ENCODE results near the gene CCDC30.
A peak's percentile ranks its signal among the peaks of the same experiment; 100 is the strongest.

The CCDC30 gene

DNA sequence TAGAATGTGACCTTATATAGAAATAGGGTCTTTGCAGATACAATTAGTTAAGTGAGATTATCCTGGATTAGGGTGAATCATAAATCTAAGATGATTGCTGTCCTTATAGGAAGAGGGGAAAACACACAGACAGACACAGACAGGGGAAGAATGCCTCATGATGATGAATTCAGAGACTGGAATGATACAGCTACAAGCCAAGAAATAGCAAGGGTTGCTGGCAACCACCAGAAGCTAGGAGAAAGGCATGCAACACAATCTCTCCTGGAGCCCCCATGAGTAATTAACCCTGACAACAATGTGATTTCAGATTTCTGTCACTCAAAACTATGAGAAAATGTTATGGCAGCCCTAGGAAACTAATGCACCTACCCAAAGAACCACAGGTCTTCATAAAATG, 176.0 kb downstream of the CCDC30 start:
- TF ChIP-seq, protein P1, sequence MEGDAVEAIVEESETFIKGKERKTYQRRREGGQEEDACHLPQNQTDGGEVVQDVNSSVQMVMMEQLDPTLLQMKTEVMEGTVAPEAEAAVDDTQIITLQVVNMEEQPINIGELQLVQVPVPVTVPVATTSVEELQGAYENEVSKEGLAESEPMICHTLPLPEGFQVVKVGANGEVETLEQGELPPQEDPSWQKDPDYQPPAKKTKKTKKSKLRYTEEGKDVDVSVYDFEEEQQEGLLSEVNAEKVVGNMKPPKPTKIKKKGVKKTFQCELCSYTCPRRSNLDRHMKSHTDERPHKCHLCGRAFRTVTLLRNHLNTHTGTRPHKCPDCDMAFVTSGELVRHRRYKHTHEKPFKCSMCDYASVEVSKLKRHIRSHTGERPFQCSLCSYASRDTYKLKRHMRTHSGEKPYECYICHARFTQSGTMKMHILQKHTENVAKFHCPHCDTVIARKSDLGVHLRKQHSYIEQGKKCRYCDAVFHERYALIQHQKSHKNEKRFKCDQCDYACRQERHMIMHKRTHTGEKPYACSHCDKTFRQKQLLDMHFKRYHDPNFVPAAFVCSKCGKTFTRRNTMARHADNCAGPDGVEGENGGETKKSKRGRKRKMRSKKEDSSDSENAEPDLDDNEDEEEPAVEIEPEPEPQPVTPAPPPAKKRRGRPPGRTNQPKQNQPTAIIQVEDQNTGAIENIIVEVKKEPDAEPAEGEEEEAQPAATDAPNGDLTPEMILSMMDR (conservative IDR thresholded peaks at IDR 0.05; ENCODE audit: low read depth, low read length): no peak
- H3K4me3 ChIP-seq (ENCODE audit: low read depth, low read length): no peak overlapping the region
- DNase-seq (ENCODE audit: low read depth): peak; percentile 24

DNA sequence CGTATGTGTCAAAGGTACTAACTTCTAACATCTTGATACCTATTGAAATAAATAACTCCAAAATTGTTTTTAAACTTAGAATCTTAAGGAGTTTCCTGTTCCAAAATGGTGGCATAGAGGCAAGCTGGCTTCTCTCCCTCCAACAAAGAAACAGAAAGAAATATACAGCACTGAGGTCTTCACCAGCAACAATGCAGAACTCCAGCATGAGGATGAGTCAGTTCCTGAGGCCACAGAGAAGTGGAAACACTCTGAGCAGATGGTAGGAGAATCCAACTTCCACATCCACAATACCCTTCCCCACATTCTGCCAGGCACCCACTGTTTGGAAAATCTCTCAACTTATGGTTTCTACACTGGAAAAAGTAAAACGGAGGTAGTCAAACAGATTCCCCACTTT, 183.0 kb downstream of the CCDC30 start:
- TF ChIP-seq, protein P1 (conservative IDR thresholded peaks at IDR 0.05; ENCODE audit: low read depth, low read length): no peak
- DNase-seq (ENCODE audit: low read depth): peak; percentile 22
- H3K4me3 ChIP-seq (ENCODE audit: low read depth, low read length): no peak overlapping the region

DNA sequence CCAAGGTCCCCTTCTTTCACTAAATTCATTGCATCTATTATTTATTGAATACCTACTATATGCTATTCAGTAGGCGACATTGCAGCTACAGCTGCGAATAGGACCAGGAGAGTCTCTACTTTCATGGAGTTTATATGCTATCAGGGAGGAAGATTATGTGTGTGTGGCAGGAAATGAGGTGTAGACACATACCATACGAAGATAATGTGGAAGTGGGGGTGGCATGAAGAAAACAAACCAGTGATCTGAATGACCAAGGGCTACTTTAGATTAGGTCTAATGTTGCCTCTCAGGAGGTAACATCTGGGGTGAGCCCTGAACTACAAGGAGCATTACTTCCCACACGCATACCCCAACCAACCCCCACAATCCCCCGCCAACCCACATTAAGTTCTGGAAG, 194.1 kb downstream of the CCDC30 start:
- H3K4me3 ChIP-seq (ENCODE audit: low read depth, low read length): no peak overlapping the region
- no peak for DNase-seq (ENCODE audit: low read depth)

DNA sequence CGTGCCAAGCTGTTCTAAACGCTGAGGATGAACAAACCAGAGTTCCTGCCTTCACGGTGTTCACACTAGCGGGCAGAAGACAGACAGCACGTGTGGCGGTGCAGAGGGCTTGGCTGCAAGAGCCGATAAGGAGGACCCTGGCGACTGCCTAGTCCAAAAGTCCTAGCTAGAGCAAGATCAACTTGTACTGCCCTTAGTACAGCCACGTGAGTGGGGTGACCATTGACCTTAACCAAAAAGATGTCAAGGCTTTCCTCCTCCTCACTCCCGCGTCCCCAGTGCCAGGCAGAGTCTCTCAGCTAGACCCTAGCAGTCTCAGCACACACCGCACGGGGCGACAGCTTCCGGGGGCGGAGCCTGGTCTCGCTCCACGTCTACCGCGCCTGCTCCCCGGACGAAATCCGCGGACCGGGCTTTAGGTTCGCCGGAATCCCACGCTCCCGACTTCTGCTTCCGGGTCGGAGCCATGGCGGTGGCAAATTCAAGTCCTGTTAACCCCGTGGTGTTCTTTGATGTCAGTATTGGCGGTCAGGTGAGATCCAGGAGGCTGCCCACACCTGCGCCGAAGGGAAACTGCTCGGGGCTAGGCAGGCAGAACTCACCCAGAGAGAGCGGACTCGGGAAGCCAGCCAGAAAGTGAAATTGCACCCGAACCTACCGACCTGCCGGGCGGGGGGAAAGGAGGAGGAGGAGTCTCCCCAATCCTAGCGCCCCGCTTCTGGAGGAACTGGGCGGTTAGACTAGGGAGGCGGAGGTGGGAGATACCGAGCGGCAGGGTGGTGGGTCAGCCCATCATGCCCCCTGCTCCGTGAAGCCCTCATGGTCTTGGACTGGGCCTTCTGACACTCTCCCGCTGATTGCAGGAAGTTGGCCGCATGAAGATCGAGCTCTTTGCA, 195.1 kb downstream of the CCDC30 start, which contains the start of gene PPIH:
TSS of gene PPIH (plus strand) at position 443 of the 896 bp plus-strand sequence. CDS start at position 467, 24 bp downstream.
- TF ChIP-seq, protein P1 (conservative IDR thresholded peaks at IDR 0.05; ENCODE audit: low read depth, low read length): peak; percentile 29

More for the DNA sequence above, 194.1 kb downstream of the CCDC30 start:
- TF ChIP-seq, protein P1 (conservative IDR thresholded peaks at IDR 0.05; ENCODE audit: low read depth, low read length): no peak

DNA sequence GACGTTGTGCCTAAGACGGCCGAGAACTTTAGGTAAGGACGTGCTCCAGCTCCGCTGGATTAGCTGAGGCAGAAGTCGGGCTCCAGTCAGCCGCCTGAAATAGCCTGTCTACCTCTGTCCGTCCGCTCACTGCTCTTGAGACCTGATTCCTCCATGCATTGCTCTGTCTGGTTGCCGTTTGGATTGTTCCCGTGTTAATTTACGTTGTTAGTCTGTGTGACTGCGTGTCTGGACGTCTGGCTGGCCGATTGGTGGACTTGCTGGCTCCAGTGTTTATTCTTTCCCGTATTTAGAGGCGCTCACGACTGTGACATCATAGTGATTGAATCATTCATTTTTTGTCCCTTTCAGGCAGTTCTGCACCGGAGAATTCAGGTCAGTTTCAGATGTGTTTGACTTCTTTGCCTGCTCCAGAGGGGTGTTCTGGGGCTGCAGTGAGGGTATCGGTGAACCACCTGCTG, 195.8 kb downstream of the CCDC30 start:
- TF ChIP-seq, protein P1 (conservative IDR thresholded peaks at IDR 0.05; ENCODE audit: low read depth, low read length): no peak
- peak; percentile 43 for DNase-seq (ENCODE audit: low read depth)
- peak overlapping the region; percentile 87 for H3K4me3 ChIP-seq (ENCODE audit: low read depth, low read length)

More for the DNA sequence above, 195.1 kb downstream of the CCDC30 start, which contains the start of gene PPIH:
- DNase-seq (ENCODE audit: low read depth): peak; percentile 93
- H3K4me3 ChIP-seq (ENCODE audit: low read depth, low read length): peak within 1 kb of the TSS; percentile 87

DNA sequence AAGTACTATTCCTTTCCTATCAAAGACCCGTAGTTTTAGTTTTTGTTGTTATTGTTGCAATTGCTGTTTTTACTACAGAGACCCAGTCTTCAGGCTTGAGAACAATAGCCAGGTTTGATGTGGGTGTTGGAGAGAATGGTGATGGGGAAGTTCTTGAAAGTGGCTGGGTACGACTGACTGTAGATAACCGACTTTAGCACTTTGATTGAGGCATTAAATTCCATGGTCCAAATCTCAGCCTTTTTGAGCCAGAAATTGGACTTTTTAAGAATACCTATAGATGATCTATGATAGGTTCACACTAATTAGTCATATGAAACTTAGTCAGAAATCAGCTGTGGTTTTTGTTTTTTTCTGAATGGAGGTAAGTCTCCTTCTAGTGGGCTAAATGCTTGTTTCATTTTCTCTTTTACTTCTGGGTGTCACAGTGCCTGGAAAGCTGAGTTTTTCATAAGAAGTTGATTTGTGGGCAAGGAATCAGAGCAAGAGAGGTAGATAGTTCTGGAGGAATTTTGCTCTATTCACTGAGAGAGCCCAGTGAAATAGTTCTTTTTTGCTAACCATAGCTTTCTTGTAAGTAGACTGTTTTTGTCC, 197.9 kb downstream of the CCDC30 start:
- H3K4me3 ChIP-seq (ENCODE audit: low read depth, low read length): no peak overlapping the region
- TF ChIP-seq, protein P1 (conservative IDR thresholded peaks at IDR 0.05; ENCODE audit: low read depth, low read length): no peak
- no peak for DNase-seq (ENCODE audit: low read depth)

Measured in choroid plexus epithelial cell (primary cell).